ENCODE measurements around the gene FHOD3.
"Not testable (repeated sequence)": the region's sequence is repeated elsewhere in the genome, so short reads cannot be mapped to it uniquely, and the experiment has no call there.

FHOD3 gene

DNA sequence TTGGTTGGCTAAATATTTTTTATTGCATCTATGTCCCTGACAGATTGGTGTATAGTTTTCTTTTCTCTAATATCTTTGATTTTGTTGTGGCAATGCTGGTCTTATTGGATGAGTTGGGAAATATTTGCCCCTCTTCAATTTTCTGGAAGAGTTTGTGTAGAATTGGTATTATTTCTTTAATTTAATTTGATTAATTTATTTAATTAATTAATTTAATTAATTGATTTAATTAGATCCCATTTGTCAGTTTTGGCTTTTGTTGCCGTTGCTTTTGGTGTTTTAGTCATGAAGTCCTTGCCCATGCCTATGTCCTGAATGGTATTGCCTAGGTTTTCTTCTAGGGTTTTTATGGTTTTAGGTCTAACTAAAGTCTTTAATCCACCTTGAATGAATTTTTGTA is 253.8 kb downstream of the FHOD3 start:
- DNase-seq (ENCODE audit: low spot score): not testable (repeated sequence)

GRCh38 chr18:36558234-36558633 is 260.7 kb downstream of the FHOD3 start:
- DNase-seq (ENCODE audit: low spot score): no peak

DNA sequence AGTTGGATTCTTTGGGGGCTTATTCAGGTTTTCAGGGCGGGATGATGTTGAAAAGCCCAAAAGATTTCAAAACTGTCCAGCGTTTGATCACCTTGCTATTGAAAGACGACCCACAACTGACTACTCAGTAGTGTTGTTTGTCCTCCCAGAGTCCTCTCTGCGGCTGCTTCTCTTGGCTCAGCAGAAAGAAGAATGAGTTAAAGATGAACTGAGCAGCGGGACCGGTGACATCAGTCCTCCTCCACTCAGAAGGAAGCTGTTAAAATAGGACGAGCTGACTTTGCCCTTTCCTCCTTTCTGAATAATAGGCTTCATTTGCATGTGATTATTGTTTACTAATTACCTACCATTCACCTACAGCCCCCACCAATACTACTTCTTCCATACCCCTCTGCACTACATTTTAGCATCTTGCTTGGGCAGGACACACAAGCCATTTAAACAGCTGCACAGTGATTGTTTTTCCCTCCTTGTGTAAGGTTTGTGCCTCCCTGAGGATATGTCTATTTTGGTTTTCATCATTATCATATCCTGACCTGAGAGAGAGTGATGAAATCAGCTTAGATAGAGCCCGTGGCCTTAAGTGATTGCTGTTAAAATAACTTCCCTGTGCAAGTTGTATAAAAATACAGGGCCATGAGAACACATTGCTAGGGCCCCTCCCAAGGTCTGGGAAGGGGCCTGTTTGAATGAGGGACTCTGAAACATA is 261.8 kb downstream of the FHOD3 start:
- no peak for DNase-seq (ENCODE audit: low spot score)

DNA sequence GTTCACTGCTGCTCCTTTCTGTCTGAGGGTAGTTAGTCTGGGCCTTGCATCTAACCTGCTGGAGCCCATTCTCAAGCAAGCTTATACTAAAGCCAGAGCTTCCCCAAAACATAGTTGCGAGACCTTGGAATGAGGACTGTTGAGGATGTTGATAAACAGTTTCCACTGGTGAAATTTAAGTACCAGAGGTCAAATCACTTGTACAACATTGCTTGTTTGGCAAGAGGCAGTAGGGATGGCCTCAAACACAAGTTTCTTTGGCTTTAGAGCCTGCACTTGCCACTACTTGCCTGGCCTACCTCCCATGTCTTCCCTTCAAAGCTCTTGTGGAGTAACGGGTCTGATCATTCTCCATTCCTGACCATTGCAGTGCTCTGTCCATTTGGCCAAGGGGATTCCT is 262.7 kb downstream of the FHOD3 start:
- DNase-seq (ENCODE audit: low spot score): no peak

DNA sequence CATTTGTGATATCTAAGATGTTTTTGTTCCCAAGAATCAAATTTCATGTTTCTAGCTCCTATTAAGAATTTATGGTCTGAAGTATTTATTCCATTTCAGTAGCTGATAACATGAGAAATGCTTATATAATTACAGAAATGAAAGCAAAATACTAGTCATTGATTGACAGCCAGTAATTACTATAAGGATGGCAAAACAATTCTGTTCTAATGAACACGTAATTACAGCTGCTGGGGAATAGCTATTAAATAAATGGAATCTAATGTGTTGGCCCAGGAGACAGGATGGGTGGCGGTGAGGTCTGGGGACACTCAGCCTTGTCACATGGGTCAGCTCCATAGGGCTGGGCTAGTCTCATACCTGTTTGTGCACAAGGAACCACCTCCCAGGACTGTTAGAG is 263.5 kb downstream of the FHOD3 start:
- no peak for DNase-seq (ENCODE audit: low spot score)

DNA sequence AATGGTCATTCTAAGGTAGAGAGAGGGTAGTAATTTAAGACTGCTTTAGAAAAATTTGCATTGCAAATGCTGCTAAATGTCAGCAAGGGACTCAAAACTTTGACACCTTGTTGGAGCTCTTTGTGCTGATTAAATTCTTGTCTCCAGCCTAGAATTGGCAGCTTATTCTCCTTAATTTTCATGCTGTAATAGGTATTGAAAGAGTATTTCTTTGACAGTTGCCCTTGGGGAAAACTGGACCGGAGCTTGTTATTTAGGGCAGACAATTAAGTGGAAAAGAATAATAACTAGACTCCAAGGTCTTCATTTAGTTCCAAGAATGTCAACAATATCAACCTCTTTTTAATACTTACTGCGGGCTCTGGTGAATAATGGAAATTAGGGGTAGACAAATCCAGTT is 267.3 kb downstream of the FHOD3 start:
- DNase-seq (ENCODE audit: low spot score): no peak

GRCh38 chr18:36567800-36568199 is 270.3 kb downstream of the FHOD3 start:
- DNase-seq (ENCODE audit: low spot score): no peak

- no peak for DNase-seq (ENCODE audit: low spot score)
Observed at GRCh38 chr18:36568487-36568886, 271.0 kb downstream of the FHOD3 start.

GRCh38 chr18:36572135-36572856 is 274.8 kb downstream of the FHOD3 start:
- DNase-seq (ENCODE audit: low spot score): peak; percentile 75

GRCh38 chr18:36576339-36576738 is 278.8 kb downstream of the FHOD3 start:
- no peak for DNase-seq (ENCODE audit: low spot score)

- no peak for DNase-seq (ENCODE audit: low spot score)
Observed at GRCh38 chr18:36578871-36579710, 281.6 kb downstream of the FHOD3 start.

- no peak for DNase-seq (ENCODE audit: low spot score)
Observed at GRCh38 chr18:36580266-36580665, 282.8 kb downstream of the FHOD3 start.

DNA sequence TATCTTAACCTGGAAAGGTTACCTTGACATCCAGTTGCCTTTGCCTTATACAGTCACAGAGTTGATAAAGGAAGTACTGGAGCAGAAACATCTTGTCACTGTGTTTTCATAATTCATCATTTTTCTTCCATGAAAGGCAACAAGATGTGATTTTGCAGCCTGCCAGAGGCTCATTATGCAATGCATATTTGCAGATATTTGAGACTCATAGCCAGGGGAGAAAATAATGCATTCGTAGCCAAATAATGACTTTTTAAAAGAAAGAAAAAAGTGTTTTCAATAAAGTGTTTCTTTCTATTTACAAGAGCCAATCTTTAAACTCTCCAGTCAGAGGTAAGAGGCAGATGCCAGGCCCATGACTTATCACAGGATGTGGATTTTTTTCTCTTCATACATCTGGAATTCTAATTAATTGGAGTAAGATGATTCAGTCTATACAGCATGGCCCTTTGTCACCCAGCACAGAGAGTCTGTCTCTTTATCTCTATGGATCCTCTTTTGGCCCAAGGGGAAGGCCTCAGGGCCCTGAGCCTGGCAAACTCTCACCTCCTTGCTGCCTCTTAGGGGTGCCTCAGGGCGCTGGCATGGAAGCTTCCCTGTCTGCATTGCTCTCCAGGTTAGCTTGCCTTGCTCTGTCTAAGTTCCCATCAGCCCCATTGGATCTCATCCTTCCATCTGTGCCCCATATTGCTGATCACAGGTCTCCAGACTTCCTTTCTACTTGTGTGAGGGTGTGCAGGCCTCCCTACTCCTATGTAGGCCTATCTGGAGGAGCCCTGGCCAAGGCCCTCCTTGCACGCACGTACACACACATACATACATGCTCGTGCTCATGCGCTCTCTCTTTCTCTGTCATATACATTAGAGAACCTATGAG is 283.6 kb downstream of the FHOD3 start:
- DNase-seq (ENCODE audit: low spot score): no peak

- no peak for DNase-seq (ENCODE audit: low spot score)
Observed at GRCh38 chr18:36582988-36583745, 285.7 kb downstream of the FHOD3 start.

- DNase-seq (ENCODE audit: low spot score): no peak
Observed at GRCh38 chr18:36589857-36590543, 292.5 kb downstream of the FHOD3 start.

GRCh38 chr18:36590621-36591580 is 293.4 kb downstream of the FHOD3 start:
- DNase-seq (ENCODE audit: low spot score): no peak

- no peak for DNase-seq (ENCODE audit: low spot score)
Observed at GRCh38 chr18:36592282-36592681, 294.8 kb downstream of the FHOD3 start.

DNA sequence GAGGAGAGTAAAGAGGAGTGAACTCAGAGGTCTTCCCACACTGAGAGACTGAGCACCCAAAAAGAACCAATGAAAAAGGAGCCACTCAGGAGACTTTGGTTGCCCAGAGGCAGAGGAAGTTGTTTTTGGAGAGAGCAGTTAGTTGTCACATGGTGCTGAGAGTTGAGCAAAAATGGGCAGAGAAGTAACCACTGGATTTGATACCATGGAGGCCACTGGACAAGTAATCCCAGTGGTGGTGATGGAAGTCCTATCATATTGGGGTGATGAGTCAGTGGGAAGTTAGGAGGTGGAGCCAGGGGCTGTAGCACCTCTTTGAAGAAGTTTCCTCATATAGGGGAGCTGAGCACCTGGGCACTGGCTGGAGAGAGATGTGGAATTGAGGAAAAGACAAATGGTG is 295.5 kb downstream of the FHOD3 start:
- DNase-seq (ENCODE audit: low spot score): no peak

DNA sequence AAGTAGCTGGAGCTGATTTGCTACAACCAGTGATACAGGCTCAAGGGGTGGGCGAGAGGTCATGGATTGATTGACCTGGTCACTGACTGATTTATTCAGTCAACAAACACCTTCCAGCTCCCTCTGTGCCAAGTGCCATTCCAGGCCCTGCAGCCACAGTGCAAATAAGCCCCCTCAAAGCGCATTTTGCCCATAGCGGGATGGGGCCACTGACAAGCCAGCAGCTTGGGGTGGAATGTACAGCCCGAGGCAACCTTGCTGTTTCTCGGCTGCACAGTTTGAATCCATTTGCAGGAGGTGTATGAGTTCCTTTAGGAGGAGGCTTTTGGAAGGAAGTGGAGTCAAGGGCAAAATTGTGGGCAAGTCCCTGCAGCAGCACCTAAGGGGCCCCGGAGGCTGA is 296.1 kb downstream of the FHOD3 start:
- DNase-seq (ENCODE audit: low spot score): no peak
